CD4-positive, alpha-beta T cell treated with Interleukin-1 beta for 1 hour (primary cell): ENCODE measurements around the gene SF3A2.

ENCODE experiments used
- DNase-seq, 2 donors: peaks; one replicate each; pipeline ENCODE4 v3.0.0-alpha.2; 2020 to 2022

SF3A2 gene

DNA sequence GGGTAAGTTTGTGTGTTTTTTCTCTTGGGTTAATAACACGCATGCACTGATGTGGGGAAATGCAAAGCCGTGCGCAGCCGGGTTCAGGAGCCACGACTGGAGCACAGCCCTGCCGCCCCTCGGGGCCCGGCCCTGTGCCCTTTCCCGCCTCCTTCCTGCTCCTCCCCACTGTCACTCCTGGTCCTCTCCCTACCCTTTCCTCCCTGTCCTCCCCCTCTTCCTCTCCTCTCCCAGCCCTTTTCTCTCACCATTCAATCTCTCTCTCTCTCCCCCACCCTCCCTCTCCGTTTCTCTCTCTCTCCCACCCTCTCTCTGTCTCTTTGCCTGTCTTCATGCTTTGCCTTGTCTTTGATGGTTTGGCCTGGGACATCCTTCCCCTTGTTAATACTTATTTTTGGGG is 27.6 kb upstream of the SF3A2 start:
- no peak for DNase-seq

DNA sequence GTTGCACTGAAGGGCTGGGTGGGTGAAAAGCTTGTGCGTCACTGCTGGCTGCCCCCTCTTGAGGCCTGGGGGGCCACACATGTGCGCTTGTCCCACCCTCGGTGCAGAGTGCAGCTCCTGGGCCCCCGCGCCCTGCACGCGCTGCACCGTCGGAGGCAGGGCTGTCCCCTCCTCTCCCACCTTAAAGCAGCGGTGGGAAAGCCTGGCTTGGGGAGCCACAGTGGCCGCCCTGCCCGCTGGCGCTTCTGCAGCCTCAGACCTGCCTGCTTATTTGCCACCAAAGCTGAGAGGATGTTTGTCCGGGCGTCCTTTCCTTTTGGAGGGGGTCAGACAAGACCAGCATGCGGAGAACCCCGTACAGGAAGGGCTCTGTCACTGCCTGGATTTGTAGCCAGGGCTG is 27.2 kb upstream of the SF3A2 start:
- DNase-seq: no peak

DNA sequence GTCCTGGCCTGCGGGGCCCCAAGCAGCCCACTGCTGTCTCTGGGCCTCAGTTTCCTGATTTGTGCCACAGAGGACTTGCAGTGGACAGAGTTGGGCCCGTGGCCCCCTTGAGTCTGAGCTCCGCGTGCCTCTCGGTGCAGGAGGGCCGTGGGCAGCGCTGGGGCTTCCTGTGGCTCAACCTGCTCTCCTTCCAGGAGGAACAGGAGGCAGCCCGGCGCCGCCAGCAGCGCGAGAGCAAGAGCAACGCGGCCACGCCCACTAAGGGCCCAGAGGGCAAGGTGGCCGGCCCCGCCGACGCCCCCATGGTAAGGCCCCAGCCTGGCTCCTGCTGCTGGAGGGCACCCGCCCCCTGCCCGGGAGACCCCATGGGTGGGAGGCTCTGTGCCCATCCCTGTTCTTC is 26.4 kb upstream of the SF3A2 start:
- DNase-seq: no peak

DNA sequence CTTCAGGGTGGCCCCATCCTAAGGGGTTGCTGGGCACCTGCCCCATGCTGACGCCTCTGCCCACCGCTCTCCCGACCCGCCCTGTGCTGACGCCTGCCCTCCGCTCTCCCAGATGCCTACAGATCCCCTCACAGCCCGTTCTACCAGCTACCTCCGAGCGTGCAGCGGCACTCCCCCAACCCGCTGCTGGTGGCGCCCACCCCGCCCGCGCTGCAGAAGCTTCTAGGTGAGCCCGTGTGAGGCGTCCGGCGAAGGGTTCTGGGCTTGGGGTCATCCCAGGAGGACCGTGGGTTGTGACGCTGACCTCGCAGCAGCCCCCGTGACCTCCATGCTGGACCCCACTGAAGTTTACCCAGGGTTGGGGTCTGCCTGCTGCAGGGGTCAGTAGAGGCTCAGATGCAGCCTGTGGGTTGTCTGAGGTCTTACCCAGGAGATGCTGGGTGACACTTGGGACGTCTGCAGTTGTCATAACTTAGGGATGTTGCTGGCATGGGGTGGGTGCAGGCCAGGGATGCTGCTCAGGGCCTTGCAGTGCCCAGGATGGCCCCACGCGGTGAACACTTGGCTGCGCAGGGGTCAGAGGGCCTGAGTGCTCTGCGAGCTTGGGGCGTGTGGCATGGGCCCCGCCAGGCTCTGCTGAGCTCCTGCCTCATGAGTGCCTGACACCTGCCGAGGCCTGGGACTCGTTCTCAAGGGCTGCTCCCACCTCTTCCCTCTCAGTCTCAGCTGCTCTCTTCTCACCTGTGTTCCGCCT is 25.5 kb upstream of the SF3A2 start:
- DNase-seq: no peak

DNA sequence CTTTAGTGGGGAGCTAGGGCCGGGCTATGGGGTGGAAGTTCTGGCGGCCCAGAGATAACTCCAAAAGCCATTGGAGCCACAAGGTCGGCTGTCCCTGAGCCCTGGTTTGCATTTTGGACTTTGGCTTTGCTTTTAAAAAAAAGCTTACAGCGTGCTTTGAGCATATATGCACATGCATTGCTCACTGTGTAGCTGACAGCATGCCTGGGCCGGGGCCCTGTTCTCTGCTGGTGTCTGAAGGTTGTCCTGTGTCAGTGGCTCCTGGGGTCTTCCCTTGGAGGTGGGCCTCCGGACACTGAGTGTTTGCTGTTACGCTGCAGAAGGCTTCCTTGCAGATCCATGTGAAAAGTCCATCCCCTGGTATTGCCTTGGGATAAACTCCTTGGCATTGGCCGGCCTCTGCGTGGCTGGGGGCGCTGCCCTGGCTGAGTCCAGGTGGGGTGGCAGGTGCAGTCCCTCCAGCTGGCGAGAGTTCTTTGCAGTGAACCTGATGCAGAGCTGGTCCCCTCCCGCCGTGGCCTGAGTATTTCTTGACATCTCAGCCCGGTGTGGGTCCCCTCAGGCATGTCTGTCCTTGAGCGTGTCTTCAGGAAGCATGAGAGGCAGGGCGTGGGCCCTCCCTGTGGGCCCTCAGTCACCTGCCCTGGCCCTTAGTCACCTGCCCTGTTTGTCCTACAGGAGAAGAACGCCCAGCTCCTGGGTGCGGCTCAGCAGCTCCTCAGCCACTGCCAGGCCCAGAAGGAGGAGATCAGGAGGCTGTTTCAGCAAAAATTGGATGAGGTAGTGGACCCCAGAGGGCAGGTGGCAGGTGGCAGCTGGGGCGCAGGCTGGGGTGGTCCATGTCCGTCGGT is 23.5 kb upstream of the SF3A2 start:
- no peak for DNase-seq

DNA sequence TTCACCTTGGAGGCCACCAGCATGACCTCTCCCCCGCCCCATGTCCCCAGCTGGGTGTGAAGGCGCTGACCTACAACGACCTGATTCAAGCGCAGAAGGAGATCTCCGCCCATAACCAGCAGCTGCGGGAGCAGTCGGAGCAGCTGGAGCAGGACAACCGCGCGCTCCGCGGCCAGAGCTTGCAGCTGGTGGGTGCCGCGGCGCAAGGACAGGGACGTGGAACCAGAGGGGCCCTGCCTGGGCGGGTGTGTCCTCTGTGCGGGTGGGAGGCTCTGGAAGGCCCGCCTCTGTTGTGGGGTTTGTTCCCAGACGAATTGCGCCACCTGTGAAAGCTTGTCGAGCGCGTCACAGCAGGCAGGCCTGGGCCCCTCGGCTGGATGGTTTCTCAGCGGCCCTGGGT is 22.8 kb upstream of the SF3A2 start:
- no peak for DNase-seq

DNA sequence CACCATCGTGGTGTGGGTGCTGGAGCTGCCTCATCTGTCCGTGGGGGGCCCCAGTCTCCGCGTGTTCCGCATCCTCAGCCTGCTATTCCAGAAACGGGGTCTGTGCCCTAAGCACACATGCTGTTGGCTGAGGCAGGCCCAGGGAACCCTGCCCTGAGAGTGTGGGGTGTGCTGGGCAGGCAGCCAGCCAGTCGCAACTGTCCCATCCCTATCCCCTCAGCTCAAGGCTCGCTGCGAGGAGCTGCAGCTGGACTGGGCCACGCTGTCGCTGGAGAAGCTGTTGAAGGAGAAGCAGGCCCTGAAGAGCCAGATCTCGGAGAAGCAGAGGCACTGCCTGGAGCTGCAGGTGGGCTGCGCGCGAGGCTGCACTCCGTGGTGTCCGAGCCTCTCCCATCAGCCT is 22.4 kb upstream of the SF3A2 start:
- DNase-seq: no peak

DNA sequence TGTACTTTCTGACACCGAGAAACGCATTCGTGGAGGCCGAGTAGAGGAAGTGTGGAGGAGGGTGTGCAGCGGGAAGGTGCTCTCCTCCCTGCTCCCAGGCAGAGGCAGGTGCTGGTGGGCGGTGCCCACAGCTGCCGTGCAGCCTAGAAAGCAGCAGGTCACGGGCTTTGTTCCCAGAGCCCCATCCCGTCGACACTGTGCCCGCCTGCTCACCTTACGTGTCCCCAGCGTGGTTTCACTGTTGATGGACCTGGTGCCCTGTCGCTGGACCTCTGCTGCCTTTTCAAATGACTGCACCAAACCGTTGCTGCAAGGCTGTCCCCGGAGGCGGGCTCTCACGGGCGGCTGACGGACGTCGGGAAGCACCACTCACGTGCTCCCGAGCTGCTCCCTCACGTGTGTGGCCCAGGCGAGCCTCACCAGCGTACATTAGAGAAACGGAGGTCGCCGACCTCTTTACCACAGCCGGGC is 21.3 kb upstream of the SF3A2 start:
- peak in 1 of 2 donors; percentile 44 for DNase-seq

DNA sequence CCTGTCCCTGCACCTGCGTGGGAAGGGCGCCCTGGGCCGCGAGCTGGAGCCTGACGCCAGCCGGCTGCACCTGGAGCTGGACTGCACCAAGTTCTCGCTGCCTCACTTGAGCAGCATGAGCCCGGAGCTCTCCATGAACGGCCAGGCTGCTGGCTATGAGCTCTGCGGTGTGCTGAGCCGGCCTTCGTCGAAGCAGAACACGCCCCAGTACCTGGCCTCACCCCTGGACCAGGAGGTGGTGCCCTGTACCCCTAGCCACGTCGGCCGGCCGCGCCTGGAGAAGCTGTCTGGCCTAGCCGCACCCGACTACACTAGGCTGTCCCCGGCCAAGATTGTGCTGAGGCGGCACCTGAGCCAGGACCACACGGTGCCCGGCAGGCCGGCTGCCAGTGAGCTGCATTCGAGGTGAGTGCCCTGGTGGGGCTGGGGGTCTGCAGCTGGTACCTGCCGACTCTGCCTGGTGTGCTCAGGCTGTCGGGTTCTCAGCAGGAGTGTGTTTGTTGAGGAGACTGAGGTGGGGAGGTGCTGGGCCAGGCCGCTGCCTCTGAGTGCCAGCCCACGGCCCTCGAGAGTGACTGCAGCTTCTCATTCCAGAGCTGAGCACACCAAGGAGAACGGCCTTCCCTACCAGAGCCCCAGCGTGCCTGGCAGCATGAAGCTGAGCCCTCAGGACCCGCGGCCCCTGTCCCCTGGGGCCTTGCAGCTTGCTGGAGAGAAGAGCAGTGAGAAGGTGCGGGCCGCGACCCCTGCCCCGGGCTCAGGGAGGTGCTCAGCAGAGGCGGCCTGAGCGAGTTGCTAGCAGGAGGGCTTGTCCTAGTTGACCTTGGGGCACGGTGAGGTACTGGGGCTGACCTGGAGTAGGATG is 20.0 kb upstream of the SF3A2 start:
- DNase-seq: no peak

DNA sequence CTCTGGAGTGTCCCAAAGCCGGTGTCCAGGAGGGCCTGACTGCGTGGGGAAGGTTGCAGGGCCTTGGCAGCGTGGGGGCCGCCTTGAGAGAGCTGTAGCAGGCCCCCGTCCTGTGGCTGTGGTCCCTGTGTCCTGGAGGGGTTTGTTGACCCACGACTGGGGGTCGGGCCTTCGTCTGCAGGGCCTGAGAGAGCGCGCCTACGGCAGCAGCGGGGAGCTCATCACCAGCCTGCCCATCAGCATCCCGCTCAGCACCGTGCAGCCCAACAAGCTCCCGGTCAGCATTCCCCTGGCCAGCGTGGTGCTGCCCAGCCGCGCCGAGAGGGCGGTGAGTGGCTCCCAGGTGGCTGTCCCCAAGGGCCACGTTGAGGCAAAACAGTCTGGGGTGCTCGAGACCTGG is 19.0 kb upstream of the SF3A2 start:
- DNase-seq: no peak

DNA sequence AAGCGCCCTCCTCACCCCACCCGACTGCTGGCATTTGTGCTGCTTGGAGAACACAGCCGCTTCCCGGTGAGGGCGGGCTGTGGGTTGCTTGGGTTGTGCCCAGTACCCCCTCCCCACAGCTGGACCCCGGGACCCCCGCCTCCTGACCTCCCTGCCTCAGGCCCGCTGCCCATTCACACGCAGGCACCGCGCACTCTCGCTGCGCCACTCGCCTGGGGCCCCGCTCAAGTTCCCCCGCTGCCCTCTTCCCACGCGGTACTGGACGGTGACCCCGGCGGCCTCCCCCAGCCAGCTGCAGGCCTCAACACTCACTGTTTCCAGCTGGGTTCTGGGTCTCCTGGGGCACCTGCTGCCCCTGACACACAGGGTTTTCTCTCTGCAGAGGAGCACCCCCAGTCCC is 16.9 kb upstream of the SF3A2 start:
- DNase-seq: no peak

DNA sequence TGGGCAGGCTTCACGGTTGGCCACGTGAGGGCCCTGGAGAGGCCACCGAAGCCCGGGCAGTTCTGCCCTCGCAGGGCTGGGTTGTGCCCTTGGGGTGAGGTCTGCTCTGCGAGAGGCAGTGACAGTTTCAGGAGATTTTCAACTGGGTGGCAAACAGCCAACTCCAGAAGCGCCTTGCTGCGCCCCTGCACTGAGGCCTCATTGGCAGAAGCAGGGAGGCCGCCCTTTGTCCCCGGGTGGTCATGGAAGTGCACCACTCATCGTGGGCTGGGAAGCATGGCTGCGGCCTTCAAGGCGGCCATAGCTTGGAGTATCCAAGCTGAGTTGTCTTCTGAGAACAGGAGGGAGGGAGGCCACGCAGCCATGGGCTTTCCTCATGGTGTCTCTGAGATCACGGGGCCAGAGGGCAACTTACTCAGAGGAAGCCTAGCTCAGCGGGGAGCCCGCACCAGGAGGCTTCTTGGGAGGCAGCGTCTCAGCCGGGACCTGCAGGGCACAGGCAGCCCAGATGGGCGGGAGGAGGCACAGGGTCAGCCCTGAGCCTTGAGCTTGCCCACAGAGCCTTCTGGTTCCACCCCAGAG is 15.3 kb upstream of the SF3A2 start:
- no peak for DNase-seq

DNA sequence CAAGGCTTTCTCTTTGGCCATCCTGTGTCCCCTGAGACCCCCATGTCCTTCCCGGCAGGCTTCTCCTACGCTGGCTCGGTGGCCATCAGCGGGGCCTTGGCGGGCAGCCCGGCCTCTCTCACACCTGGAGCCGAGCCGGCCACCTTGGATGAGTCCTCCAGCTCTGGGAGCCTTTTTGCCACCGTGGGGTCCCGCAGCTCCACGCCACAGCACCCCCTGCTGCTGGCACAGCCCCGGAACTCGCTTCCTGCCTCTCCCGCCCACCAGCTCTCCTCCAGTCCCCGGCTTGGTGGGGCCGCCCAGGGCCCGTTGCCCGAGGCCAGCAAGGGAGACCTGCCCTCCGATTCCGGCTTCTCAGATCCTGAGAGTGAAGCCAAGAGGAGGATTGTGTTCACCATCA is 14.7 kb upstream of the SF3A2 start:
- no peak for DNase-seq

DNA sequence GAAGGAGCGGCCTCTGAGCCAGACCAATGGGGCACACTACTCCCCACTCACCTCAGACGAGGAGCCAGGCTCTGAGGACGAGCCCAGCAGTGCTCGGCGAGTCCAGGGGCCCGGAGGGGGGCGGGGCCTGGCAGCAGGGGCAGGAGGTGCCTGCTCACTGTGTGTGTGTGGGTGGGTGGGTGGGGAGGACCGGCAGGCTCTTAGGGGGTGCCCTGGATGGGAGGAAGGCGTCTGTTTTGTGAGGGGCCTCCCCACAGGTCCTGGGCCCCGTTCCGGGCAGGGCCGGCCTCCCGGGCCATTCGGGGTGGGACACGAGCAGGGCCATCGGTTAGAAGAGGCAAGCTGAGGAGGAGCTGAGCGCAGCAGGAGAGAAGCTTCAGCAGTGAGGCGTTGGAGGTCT is 13.2 kb upstream of the SF3A2 start:
- DNase-seq: no peak

DNA sequence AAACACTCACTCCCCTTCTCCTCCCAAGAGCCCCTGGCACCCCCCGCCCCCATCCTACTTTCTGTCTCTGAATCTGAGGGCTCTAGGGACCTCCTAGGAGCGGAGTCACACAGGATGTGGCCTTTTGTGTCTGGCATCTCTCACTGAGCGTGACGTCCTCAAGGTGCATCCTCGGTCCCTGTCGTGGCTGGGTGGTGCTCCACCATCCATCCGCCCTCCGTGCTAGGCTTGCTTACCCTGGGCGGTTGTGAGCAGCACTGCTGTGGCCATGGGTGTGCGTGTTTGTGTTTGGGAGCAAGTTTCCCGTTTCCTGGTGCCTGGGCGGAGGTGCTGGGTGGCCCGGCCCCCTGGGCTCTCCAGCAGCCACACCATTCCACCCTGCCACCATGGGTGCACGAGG is 12.7 kb upstream of the SF3A2 start:
- peak; percentile 37 to 64 for DNase-seq

DNA sequence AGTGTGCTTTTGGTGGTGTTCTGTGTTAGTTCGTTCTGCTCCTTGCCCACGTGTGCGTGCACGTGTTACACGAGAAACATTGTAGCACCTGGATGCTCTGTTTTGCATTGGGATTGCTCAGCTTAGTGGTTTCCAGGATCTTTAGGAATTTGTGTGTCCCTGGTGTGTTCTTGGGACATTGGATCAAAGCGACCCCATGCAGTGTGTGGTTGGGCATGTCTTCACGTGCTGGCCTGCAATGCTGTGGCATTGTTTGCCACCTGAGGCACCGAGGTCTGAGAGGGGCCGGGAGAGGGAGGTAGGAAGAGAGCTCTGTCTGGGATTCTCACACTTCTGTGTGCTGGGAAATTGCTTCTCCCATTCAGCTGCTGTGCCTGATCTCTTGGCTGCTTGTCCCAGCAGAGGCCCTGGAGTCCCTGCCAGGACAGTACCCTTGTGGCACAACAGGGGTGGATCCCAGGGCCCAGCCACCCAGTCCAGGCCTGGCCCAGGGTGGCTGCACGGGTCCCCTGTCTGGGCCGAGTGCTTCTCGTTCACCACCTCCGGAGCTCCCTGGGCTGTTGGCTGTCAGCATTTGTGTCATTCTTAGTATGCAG is 11.8 kb upstream of the SF3A2 start:
- no peak for DNase-seq

DNA sequence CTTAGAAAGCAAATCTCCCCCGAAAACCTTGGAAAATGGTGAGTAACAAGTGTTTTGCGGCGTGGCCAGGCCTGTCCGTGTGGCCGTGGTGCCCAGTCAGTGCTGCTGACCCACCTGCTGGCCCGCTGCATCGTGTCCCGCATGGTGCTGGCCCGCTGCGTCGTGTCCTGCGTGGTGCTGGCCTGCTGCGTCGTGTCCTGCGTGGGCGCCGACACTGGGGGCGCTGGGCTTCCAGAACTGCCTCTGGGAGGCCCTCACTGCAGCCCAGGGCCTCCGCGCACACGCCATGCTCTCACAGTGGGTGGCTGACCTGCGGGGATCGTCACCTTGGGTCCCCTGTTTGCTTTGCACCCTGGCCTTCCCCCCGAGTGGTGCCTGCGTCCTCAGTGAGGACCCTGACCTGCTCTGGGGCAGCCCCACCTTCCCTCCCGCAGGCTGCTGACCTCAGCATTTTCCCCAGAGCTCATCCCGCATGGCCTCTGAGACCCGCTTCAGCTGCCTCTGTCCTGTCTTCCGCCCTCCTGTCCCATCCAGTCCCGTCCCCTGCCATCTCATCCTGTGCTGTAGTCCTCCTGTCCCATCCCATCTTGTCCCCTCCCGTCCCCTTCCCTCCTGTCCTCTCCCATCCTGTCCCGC is 11.1 kb upstream of the SF3A2 start:
- DNase-seq: no peak

DNA sequence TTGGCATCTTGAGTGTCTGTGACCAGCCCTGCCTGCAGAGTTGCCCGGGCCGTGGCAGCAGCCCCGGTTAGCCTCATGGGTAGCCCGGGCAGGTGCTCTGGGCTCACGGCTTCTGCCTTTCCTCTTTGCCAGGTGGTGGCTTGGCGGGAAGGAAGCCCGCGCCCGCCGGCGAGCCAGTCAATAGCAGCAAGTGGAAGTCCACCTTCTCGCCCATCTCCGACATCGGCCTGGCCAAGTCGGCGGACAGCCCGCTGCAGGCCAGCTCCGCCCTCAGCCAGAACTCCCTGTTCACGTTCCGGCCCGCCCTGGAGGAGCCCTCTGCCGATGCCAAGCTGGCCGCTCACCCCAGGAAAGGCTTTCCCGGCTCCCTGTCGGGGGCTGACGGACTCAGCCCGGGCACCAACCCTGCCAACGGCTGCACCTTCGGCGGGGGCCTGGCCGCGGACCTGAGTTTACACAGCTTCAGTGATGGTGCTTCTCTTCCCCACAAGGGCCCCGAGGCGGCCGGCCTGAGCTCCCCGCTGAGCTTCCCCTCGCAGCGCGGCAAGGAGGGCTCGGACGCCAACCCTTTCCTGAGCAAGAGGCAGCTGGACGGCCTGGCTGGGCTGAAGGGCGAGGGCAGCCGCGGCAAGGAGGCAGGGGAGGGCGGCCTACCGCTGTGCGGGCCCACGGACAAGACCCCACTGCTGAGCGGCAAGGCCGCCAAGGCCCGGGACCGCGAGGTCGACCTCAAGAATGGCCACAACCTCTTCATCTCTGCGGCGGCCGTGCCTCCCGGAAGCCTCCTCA is 10.4 kb upstream of the SF3A2 start:
- DNase-seq: no peak

DNA sequence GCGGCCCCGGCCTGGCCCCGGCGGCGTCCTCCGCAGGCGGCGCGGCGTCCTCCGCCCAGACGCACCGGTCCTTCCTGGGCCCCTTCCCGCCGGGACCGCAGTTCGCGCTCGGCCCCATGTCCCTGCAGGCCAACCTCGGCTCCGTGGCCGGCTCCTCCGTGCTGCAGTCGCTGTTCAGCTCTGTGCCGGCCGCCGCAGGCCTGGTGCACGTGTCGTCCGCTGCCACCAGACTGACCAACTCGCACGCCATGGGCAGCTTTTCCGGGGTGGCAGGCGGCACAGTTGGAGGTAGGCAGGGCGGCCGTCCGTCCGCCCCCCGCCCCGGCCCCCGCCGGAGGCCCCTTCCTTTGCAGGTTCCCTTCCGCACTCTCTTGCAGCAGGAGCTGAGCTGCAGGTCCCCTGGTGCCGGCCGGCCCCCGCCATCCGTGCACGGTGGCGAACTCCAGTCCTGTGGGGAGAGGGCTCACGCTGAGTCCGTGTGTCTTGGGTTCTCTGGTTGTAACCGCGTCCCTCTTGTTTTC is 9.7 kb upstream of the SF3A2 start:
- no peak for DNase-seq

DNA sequence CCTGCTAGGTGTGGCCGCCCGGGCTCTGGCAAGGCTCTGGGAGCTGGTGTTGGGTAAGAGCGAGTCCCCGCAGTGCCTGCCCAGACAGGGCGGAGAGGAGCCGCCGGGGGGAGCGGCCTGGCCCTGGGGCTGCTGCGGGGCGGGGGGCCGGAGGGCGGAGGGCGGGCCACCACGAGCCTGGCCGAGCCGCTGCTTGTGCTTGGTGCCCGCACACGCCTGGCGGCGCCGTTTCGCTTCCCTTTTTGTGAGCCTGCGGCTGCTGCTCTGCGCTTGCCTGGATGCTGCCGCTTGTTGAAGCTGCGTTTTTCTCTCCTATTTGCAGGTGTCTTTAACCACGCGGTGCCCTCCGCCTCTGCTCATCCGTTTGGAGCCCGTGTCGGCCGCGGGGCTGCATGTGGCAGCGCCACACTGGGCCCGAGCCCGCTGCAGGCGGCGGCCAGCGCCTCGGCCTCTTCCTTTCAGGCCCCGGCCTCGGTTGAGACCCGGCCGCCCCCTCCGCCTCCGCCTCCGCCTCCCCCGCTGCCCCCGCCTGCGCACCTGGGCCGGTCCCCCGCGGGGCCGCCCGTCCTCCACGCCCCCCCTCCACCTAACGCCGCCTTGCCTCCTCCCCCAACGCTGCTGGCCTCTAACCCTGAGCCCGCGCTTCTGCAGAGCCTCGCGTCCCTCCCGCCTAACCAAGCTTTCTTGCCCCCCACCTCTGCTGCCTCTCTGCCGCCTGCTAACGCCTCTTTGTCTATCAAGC is 9.0 kb upstream of the SF3A2 start:
- peak in 1 of 2 donors; percentile 51 for DNase-seq
